KMS-11 (cell line): ENCODE data around the gene NGF.
"Not testable (repeated sequence)": the region's sequence is repeated elsewhere in the genome, so short reads cannot be mapped to it uniquely, and the experiment has no call there.

Experiments used
- H2AFZ ChIP-seq: fragments of 200-600 bp; sonication (generic); 2 replicates; pipeline ENCODE4 v1.6.1; 2016; ENCODE audit warnings: antibody characterized with exemption, mixed run types, low read depth
- H3K27ac ChIP-seq: fragments of 200-600 bp; sonication (generic); 2 replicates; pipeline ENCODE4 v1.6.1; 2016; ENCODE audit warnings: mild to moderate bottlenecking, mixed run types
- H3K27me3 ChIP-seq: fragments of 200-600 bp; sonication (generic); 2 replicates; pipeline ENCODE4 v1.6.1; 2017; ENCODE audit warnings: mild to moderate bottlenecking, low read depth, mixed run types, moderate library complexity; ENCODE audit not compliant: insufficient read depth
- H3K36me3 ChIP-seq: fragments of 200-600 bp; sonication (generic); 2 replicates; pipeline ENCODE4 v1.6.1; 2017; ENCODE audit warnings: mild to moderate bottlenecking, mixed run types; ENCODE audit not compliant: insufficient read depth
- H3K4me1 ChIP-seq: fragments of 200-600 bp; sonication (generic); 2 replicates; pipeline ENCODE4 v1.6.1; 2016; ENCODE audit warnings: mild to moderate bottlenecking, low read depth, mixed run types; ENCODE audit not compliant: poor library complexity, severe bottlenecking
- H3K4me2 ChIP-seq: fragments of 200-600 bp; sonication (generic); 2 replicates; pipeline ENCODE4 v1.7.0; 2016; ENCODE audit warnings: mild to moderate bottlenecking, mixed run types
- H3K4me3 ChIP-seq: fragments of 200-600 bp; sonication (generic); IDR thresholded peaks from 2 replicates; pipeline ENCODE4 v1.6.1; 2017; ENCODE audit warnings: low read depth, low read length, mixed read lengths; ENCODE audit not compliant: insufficient read depth
- H3K79me2 ChIP-seq: fragments of 200-600 bp; sonication (generic); 2 replicates; pipeline ENCODE4 v1.6.1; 2016; ENCODE audit warnings: low read depth, mixed run types; ENCODE audit not compliant: insufficient read depth
- H3K9ac ChIP-seq: fragments of 200-600 bp; sonication (generic); 2 replicates; pipeline ENCODE4 v1.6.1; 2016; ENCODE audit warnings: mild to moderate bottlenecking, mixed run types
- H4K20me1 ChIP-seq: fragments of 200-600 bp; sonication (generic); 2 replicates; pipeline ENCODE4 v1.6.1; 2016; ENCODE audit warnings: mild to moderate bottlenecking, mixed run types; ENCODE audit not compliant: insufficient read depth
- CTCF ChIP-seq: fragments of 200-600 bp; sonication (generic); conservative IDR thresholded peaks from 2 replicates; pipeline ENCODE4 v1.6.1; 2017; ENCODE audit warnings: low read depth, mild to moderate bottlenecking, antibody characterized with exemption, low read length, moderate library complexity, mixed read lengths

The NGF gene

DNA sequence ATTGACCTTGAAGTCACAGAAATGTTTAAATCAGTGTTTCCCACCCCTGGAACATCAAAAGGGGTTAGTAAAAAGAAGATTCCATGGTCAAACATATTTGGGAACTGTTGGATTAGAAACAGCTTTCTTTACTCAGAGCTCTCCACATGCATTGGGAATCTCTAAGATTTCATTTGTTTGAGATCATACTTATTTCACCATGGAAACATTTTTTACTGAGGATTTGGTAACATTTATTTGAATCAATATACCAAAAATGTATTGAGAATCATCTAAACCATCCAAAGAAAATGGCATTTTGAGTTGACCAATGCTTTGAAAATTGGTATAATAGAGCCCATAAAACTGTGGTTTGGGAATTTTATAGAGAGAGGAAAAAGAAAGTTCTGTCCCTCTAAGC lies 25.3 kb downstream of the NGF start:
- TF ChIP-seq CTCF: no peak
- peaks cover 3% of the 10 kb centered on the region for H3K4me1 ChIP-seq
- H3K79me2 ChIP-seq: no peaks in the 10 kb centered on the region
- no peaks in the 10 kb centered on the region for H3K36me3 ChIP-seq
- no peak overlapping the region for H3K4me3 ChIP-seq
- no peak overlapping the region for H3K27ac ChIP-seq
- H2AFZ ChIP-seq: no peak overlapping the region
- H3K4me2 ChIP-seq: no peak overlapping the region
- no peaks in the 10 kb centered on the region for H4K20me1 ChIP-seq
- H3K27me3 ChIP-seq: no peaks in the 10 kb centered on the region
- H3K9ac ChIP-seq: no peak overlapping the region

GRCh38 chr1:115311474-115311989 lies 26.5 kb downstream of the NGF start:
- Histone ChIP-seq H3K79me2 (no peaks in the 10 kb centered on the region), H2AFZ (no peak overlapping the region), H3K9ac (no peak overlapping the region), H3K36me3 (no peaks in the 10 kb centered on the region), H4K20me1 (no peaks in the 10 kb centered on the region), H3K4me2 (no peak overlapping the region), H3K27me3 (no peaks in the 10 kb centered on the region), H3K4me3 (no peak overlapping the region), H3K4me1 (peaks cover 3% of the 10 kb centered on the region), H3K27ac (no peak overlapping the region)
- no peak for TF ChIP-seq CTCF

DNA sequence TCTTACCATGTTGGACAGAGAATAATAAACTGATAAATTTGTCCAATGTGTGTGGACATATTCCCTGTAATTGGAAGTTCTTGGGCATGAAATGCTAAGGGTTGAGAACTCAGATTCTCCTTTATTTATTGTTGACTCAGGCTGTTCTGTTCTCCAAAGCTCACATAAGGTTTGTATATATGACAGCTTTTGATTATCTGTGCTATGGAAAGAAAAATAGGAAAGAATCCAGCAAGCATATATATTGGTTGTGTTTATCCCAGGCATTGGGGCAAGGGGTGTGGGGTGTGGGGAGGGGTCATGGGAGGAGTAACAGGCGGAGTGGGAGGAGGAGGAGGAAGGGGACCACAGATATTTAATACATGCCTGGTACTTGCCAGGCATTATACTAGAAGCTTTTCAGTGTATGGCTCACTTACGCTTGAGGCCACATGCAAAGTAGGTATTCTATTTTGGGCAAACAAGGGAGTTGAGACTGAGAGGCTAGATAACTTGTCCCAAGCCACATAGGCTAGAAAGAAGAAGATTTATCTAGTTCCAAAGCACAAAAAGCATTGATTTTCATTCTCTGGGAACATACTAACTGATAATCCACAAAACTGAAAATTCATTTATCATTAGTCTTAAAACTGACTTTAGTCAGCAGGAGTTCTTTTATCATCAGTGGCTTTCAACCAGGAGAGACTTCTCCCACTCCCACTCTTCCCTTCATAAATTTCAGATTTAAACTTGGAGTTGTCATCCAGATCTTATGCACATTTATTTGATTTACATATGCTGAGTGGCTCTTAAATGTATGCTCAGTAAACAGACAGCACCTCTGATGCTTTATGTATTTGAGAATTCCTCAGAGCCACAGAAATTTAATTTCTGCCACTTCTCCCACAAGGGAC lies 27.2 kb downstream of the NGF start:
- Histone ChIP-seq H2AFZ (no peak overlapping the region), H3K9ac (no peak overlapping the region), H3K4me2 (no peak overlapping the region), H3K4me1 (peaks cover 3% of the 10 kb centered on the region), H4K20me1 (no peaks in the 10 kb centered on the region), H3K27ac (no peak overlapping the region), H3K4me3 (no peak overlapping the region), H3K36me3 (no peaks in the 10 kb centered on the region), H3K27me3 (no peaks in the 10 kb centered on the region), H3K79me2 (no peaks in the 10 kb centered on the region)
- no peak for TF ChIP-seq CTCF

GRCh38 chr1:115309504-115309903 lies 28.5 kb downstream of the NGF start:
- H4K20me1 ChIP-seq, H3K27me3 ChIP-seq, H3K9ac ChIP-seq, H3K4me2 ChIP-seq, H3K79me2 ChIP-seq, H3K4me1 ChIP-seq, H2AFZ ChIP-seq, H3K27ac ChIP-seq, H3K4me3 ChIP-seq, H3K36me3 ChIP-seq: not testable (repeated sequence)

DNA sequence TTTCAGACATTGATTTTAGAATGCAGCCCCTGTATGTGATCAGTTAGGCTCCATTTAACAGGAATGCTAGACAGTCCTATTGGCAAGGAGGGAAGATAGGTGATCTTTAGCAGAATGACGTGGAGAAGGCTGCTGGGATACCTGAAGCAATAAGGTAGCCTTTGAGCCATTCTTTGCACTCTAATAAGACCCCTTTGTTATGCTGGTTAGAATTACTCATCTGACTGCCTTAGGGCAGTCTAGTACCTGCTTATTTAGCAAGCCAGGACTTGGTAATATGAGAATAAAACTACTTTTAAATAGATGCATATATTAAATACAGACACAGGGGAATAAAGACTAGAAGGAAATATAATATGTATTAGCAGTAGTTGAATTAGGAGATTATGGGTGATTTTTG lies 29.1 kb downstream of the NGF start:
- H2AFZ ChIP-seq: no peak overlapping the region
- no peak for TF ChIP-seq CTCF
- H3K79me2 ChIP-seq: no peaks in the 10 kb centered on the region

More for the DNA sequence above, 29.1 kb downstream of the NGF start:
- H3K27me3 ChIP-seq: no peaks in the 10 kb centered on the region
- no peaks in the 10 kb centered on the region for H3K36me3 ChIP-seq
- H3K27ac ChIP-seq: no peak overlapping the region
- H3K9ac ChIP-seq: no peak overlapping the region
- H3K4me1 ChIP-seq: peaks cover 3% of the 10 kb centered on the region
- H4K20me1 ChIP-seq: no peaks in the 10 kb centered on the region
- H3K4me2 ChIP-seq: no peak overlapping the region
- no peak overlapping the region for H3K4me3 ChIP-seq
